Measurements from ENCODE around the gene NFS1.

NFS1 gene

GRCh38 chr20:35653893-35654292, 45.3 kb downstream of the NFS1 start:
- peaks cover 54% of the 10 kb centered on the region for H4K20me1 ChIP-seq (ENCODE audit: insufficient read depth, low read length)
- DNase-seq = no peak
- peaks cover 30% of the 10 kb centered on the region for H3K36me3 ChIP-seq (replicated peaks; ENCODE audit: insufficient read depth, low read length)

GRCh38 chr20:35653430-35653734, 45.8 kb downstream of the NFS1 start:
- no peak overlapping the region for H3K27ac ChIP-seq (ENCODE audit: low read length)
- no peaks in the 10 kb centered on the region for H3K27me3 ChIP-seq (replicated peaks; ENCODE audit: insufficient read depth, low read length)
- no peak overlapping the region for H2AFZ ChIP-seq (ENCODE audit: low read length)
- no peak overlapping the region for H3K4me3 ChIP-seq (ENCODE audit: low read length)
- 0 out of 2 replicates have a peak, but pooled peaks cover 6% of the 10 kb centered on the region for H3F3A ChIP-seq (ENCODE audit: insufficient read depth, low read length)
- H3K9me3 ChIP-seq (replicated peaks; ENCODE audit: insufficient read depth, low read length) = no peaks in the 10 kb centered on the region
- H3K9ac ChIP-seq (ENCODE audit: low read length) = no peak overlapping the region
- peaks cover 89% of the 10 kb centered on the region for H3K79me2 ChIP-seq (ENCODE audit: low read length)
- H3K36me3 ChIP-seq (replicated peaks; ENCODE audit: insufficient read depth, low read length) = peaks cover 30% of the 10 kb centered on the region
- DNase-seq = no peak
- H3K9me2 ChIP-seq (replicated peaks; ENCODE audit: insufficient read depth, low read length) = no peaks in the 10 kb centered on the region
- no peak overlapping the region for H3K4me2 ChIP-seq (ENCODE audit: low read depth, low read length)
- H3K4me1 ChIP-seq (ENCODE audit: low read length) = no peaks in the 10 kb centered on the region
- peaks cover 49% of the 10 kb centered on the region for H4K20me1 ChIP-seq (ENCODE audit: insufficient read depth, low read length)
- no peak for TF ChIP-seq CTCF (IDR thresholded peaks at IDR 0.05; ENCODE audit: low read length)

More at GRCh38 chr20:35653893-35654292, 45.3 kb downstream of the NFS1 start:
- TF ChIP-seq EZH2 (optimal IDR thresholded peaks at IDR 0.05; ENCODE audit: low read depth, low read length) = no peak
- no peak for TF ChIP-seq EZH2phosphoT487 (IDR thresholded peaks at IDR 0.05; ENCODE audit: low read length)
- no peak for TF ChIP-seq CTCF (IDR thresholded peaks at IDR 0.05; ENCODE audit: low read length)
- H3K9me2 ChIP-seq (replicated peaks; ENCODE audit: insufficient read depth, low read length) = no peaks in the 10 kb centered on the region
- H3K79me2 ChIP-seq (ENCODE audit: low read length) = peaks cover 93% of the 10 kb centered on the region
- H3K4me2 ChIP-seq (ENCODE audit: low read depth, low read length) = no peak overlapping the region
- H2AFZ ChIP-seq (ENCODE audit: low read length) = no peak overlapping the region
- no peaks in the 10 kb centered on the region for H3K9me3 ChIP-seq (replicated peaks; ENCODE audit: insufficient read depth, low read length)
- H3K4me1 ChIP-seq (ENCODE audit: low read length) = no peaks in the 10 kb centered on the region
- no peak overlapping the region for H3K27ac ChIP-seq (ENCODE audit: low read length)
- H3K27me3 ChIP-seq (replicated peaks; ENCODE audit: insufficient read depth, low read length) = no peaks in the 10 kb centered on the region
- 0 out of 2 replicates have a peak, but pooled peaks cover 6% of the 10 kb centered on the region for H3F3A ChIP-seq (ENCODE audit: insufficient read depth, low read length)
- no peak overlapping the region for H3K4me3 ChIP-seq (ENCODE audit: low read length)
- no peak overlapping the region for H3K9ac ChIP-seq (ENCODE audit: low read length)

- peaks cover 87% of the 10 kb centered on the region for H3K79me2 ChIP-seq (ENCODE audit: low read length)
- no peaks in the 10 kb centered on the region for H3K27me3 ChIP-seq (replicated peaks; ENCODE audit: insufficient read depth, low read length)
- no peak overlapping the region for H2AFZ ChIP-seq (ENCODE audit: low read length)
- peaks cover 44% of the 10 kb centered on the region for H4K20me1 ChIP-seq (ENCODE audit: insufficient read depth, low read length)
- no peak overlapping the region for H3K27ac ChIP-seq (ENCODE audit: low read length)
- no peak overlapping the region for H3K4me3 ChIP-seq (ENCODE audit: low read length)
- no peaks in the 10 kb centered on the region for H3K9me2 ChIP-seq (replicated peaks; ENCODE audit: insufficient read depth, low read length)
- H3F3A ChIP-seq (ENCODE audit: insufficient read depth, low read length) = 0 out of 2 replicates have a peak, but pooled peaks cover 6% of the 10 kb centered on the region
- H3K4me1 ChIP-seq (ENCODE audit: low read length) = no peaks in the 10 kb centered on the region
- no peak overlapping the region for H3K9ac ChIP-seq (ENCODE audit: low read length)
- no peak overlapping the region for H3K4me2 ChIP-seq (ENCODE audit: low read depth, low read length)
- H3K9me3 ChIP-seq (replicated peaks; ENCODE audit: insufficient read depth, low read length) = no peaks in the 10 kb centered on the region
- no peak for DNase-seq
- peaks cover 30% of the 10 kb centered on the region for H3K36me3 ChIP-seq (replicated peaks; ENCODE audit: insufficient read depth, low read length)
- TF ChIP-seq CTCF (IDR thresholded peaks at IDR 0.05; ENCODE audit: low read length) (no peak), EZH2 (optimal IDR thresholded peaks at IDR 0.05; ENCODE audit: low read depth, low read length) (no peak), EZH2phosphoT487 (IDR thresholded peaks at IDR 0.05; ENCODE audit: low read length) (no peak)
These were observed 46.3 kb downstream of the NFS1 start for GRCh38 chr20:35652641-35653429.
